GM19099 (cell line): Measurements from ENCODE around the gene RUFY4.
"Not testable (repeated sequence)": the region's sequence is repeated elsewhere in the genome, so short reads cannot be mapped to it uniquely, and the experiment has no call there.

ENCODE experiments used
- POLR2A ChIP-seq: IDR thresholded peaks from 3 replicates; pipeline ENCODE4 v1.6.1; 2011; ENCODE audit warnings: low read depth; ENCODE audit not compliant: insufficient read length; ENCODE audit errors: extremely low read depth

RUFY4 gene, protein sequence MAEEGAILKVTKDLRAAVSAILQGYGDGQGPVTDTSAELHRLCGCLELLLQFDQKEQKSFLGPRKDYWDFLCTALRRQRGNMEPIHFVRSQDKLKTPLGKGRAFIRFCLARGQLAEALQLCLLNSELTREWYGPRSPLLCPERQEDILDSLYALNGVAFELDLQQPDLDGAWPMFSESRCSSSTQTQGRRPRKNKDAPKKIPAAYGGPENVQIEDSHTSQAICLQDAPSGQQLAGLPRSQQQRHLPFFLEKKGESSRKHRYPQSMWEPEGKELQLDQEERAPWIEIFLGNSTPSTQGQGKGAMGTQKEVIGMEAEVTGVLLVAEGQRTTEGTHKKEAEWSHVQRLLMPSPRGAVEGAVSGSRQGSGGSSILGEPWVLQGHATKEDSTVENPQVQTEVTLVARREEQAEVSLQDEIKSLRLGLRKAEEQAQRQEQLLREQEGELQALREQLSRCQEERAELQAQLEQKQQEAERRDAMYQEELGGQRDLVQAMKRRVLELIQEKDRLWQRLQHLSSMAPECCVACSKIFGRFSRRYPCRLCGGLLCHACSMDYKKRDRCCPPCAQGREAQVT

GRCh38 chr2:218068721-218069334 is at the start of gene RUFY4:
TSS of gene RUFY4 (plus strand) at chr2:218069253. CDS start at chr2:218070606, 1,353 bp downstream.
- TF ChIP-seq POLR2A = not testable (repeated sequence)

- TF ChIP-seq POLR2A = no peak
These were observed 49.5 kb upstream of the RUFY4 start for GRCh38 chr2:218019411-218020060.

DNA sequence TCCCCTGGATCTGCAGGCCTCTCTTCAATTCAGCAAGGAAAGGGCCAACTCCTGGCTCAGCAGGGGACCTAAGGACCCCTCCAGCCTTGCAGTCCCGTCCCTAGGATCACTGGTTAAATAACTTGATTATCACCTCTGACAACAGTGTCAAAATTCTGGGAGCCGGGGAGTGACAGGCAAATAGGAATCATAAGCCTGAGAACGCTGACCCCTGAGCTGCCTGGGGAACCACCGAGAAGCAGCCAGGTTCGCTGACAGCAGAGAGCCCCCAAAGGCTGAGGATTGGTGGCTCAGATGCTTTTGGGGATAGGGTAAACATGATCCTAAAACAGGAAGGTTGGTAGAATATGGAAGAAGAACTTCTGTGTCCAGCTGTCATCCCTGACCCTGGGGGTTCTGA is 48.8 kb upstream of the RUFY4 start:
- no peak for TF ChIP-seq POLR2A

DNA sequence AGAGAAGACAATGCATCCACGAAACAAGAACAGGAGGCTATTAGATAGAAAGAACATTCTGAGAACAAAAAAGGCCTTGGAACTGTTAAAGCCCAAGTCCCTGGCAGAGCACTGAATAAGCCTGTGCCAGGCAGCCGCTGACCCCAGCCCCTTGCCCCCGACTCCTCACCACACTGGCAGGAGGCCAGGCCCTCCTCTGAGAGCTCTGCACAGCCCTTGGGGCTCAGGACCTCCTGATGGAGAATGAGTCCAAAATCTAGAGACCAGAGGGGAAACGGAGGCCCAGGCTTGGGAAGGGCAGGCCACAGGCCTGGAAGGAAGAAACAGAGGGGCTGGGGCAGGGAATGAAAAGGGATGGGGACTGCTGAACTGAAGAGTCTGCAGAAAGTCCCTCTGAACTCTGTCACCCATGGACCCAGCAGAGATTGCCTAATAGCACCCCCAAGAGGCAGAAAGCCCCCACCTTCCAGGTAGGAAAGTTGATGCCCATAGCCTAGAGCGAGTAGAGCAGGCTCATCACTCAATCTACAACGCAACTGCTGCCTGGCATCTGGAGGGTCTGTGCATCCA is 48.0 kb upstream of the RUFY4 start:
- TF ChIP-seq POLR2A = no peak

- TF ChIP-seq POLR2A = no peak
These were observed 47.4 kb upstream of the RUFY4 start for GRCh38 chr2:218021536-218022071.

DNA sequence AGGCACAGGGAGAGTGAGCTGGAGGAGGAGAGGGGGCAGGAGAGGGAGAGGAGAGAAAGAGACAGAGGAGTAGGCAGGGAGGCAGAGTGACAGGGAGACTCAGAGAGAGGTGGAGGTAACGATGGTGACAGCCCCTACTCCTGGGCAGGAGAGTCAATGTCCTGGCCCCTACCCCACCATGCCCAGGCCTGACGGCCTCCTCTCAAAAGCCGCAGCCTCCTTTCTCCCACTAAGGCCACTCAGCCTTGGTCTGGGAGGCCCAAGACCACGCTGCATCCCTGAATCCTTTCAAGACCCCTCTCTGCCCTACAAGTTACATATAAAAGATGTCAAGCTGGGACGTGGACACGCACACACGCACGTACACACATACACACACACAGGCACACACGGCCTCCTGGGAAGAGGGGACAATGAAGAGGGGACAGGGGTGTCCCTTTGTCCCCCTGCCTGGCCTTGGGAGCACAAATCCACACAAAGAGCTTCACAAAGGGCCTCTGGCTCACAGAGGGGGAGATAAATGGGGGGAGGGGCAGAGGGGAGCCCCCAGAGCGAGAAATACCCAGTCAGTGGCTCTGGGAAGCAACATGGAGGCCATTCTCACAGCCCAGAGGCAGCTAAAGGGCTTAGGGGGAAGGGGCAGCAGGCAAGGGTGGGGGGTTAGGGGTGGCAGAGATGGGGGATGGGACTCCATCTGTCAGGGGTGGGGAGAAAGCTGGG is 46.8 kb upstream of the RUFY4 start:
- TF ChIP-seq POLR2A = no peak

- no peak for TF ChIP-seq POLR2A
These were observed 46.1 kb upstream of the RUFY4 start for GRCh38 chr2:218022851-218023530.

GRCh38 chr2:218023636-218024035 is 45.4 kb upstream of the RUFY4 start:
- no peak for TF ChIP-seq POLR2A

- TF ChIP-seq POLR2A = no peak
These were observed 44.7 kb upstream of the RUFY4 start for GRCh38 chr2:218024336-218024735.

DNA sequence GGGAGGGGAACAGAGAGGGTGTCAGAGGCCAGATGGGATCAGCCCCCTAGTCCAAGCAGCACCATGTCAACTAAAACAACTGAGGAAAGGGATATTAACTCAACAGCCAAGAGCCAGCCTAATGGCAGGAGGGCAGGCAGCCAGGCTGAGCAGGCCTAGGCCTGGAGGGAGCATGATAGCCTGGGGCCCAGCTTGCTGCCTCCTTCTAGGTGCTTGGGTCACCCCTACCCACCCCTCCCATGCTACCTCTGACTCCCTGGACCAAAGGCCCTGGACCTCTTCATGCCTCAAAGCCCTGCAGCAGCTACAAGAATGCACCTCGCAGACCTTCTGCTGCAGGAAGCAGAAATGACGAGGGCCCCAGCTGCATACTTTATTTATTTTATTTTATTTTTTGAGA is 44.2 kb upstream of the RUFY4 start:
- no peak for TF ChIP-seq POLR2A

DNA sequence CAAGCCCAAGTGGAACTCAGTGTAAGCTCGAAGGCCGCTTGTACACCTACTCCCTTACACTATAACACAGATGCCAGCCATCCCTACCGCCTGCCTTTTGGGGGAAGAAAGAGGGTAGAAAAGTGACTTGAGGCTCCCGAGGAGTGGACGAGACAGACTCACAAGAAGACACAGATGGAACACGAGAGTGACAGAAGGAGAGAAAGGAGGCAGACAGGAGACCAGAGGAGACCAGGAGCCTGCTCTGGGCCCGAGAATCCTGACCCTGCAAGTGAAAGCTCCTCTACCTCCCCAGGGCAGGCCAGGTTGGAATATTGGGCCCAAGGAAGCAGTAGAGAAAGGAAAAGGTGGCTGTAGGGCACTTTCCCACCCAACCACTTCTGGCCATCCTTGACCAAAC is 42.8 kb upstream of the RUFY4 start:
- TF ChIP-seq POLR2A = no peak

DNA sequence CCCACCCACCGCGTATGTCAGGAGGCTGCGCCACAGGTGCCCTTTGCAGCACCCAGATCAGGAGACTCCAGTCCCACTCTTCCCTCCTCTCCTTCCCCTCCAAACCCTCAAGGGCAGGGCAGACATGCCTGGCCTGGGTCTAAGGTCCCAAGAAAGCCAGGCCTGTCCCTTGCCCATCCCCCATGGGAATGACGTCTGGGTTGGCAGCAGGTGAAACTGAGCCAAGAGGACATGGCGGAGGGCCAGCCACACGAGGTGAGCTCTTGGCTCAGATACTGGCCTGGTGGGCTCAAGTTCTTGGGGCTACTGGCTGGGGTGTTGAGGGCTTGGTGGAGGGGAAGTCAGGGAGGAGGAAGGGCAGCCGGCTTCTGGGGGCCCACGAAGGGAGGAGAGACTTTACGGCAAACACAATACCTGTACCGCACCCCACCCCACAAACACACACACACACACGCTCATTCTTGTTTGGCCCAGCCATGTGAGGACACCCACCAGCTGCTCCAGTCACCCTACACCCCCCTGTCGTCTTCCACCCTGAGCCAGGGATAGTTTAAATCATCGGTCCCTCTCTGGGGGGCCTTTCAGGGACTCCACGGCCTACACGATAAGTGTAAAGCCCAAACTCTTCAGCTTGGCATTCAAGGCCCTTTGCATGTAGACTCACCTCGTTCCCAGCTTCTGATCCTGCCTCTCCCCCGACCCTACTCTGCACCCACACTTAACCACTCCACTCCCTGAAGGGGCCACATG is 42.2 kb upstream of the RUFY4 start:
- no peak for TF ChIP-seq POLR2A

- TF ChIP-seq POLR2A = no peak
These were observed 41.4 kb upstream of the RUFY4 start for GRCh38 chr2:218027426-218028188.

DNA sequence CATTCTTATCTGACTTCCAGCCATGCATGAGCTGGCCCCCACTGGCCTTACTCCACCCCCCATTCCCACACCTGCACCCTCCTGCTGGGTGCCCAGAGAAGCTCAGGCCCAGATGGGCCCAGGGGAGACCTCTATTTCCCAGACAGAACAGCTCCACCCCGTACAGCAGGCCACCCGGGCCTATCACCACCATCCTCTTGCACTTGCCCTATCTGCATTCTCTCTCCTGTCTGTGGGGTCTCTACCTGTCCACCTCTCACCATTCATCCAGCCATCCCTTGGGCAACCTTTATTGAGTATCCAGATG is 40.9 kb upstream of the RUFY4 start:
- TF ChIP-seq POLR2A = no peak
